Muscle layer of duodenum (tissue), 2 donors: ENCODE measurements around the gene SLC12A7.
A peak's percentile ranks its signal among the peaks of the same experiment; 100 is the strongest.

Experiments used
- H3K27ac ChIP-seq: one replicate; pipeline ENCODE4 v1.7.0; 2013; ENCODE audit warnings: mild to moderate bottlenecking, low read length
- H3K27me3 ChIP-seq: one replicate; pipeline ENCODE4 v1.7.0; 2013; ENCODE audit warnings: low read depth, mild to moderate bottlenecking, control low read depth, low read length
- H3K36me3 ChIP-seq, 2 donors: one replicate each; pipeline ENCODE4 v1.7.0; 2013; ENCODE audit warnings: low read length in 2 of 2, control low read depth in 1 of 2, mild to moderate bottlenecking in 1 of 2; ENCODE audit not compliant: insufficient read depth in 2 of 2, control insufficient read depth in 1 of 2
- H3K4me1 ChIP-seq, 2 donors: one replicate each; pipeline ENCODE4 v1.7.0; 2013; ENCODE audit warnings: low read length in 2 of 2, mild to moderate bottlenecking in 2 of 2, control low read depth in 1 of 2, moderate library complexity in 1 of 2; ENCODE audit not compliant: insufficient read depth in 2 of 2, control insufficient read depth in 1 of 2
- H3K4me3 ChIP-seq, 2 donors: one replicate each; pipeline ENCODE4 v1.7.0; 2013; ENCODE audit warnings: low read length in 2 of 2, low read depth in 1 of 2, mild to moderate bottlenecking in 1 of 2
- H3K9me3 ChIP-seq, 2 donors: one replicate each; pipeline ENCODE4 v1.7.0; 2013; ENCODE audit warnings: low read length in 2 of 2, control low read depth in 1 of 2, mild to moderate bottlenecking in 1 of 2; ENCODE audit not compliant: control insufficient read depth in 1 of 2
- donor health status: healthy.

SLC12A7 gene

GRCh38 chr5:1014346-1014745, 97.5 kb downstream of the SLC12A7 start:
- Histone ChIP-seq H3K4me1 (peaks cover 0 to 19% of the 10 kb centered on the region in 2 donors), H3K27ac (no peak overlapping the region), H3K4me3 (no peak overlapping the region), H3K27me3 (peaks cover 20% of the 10 kb centered on the region), H3K9me3 (no peaks in the 10 kb centered on the region), H3K36me3 (peaks cover 0 to 4% of the 10 kb centered on the region in 2 donors)

- Histone ChIP-seq H3K9me3 (no peaks in the 10 kb centered on the region), H3K27ac (no peak overlapping the region), H3K27me3 (peaks cover 20% of the 10 kb centered on the region), H3K4me3 (no peak overlapping the region), H3K4me1 (peaks cover 0 to 23% of the 10 kb centered on the region in 2 donors), H3K36me3 (peaks cover 0 to 4% of the 10 kb centered on the region in 2 donors)
Measured at GRCh38 chr5:1013948-1014301, 97.9 kb downstream of the SLC12A7 start.

GRCh38 chr5:1013238-1013947, 98.5 kb downstream of the SLC12A7 start:
- Histone ChIP-seq H3K27me3 (peaks cover 20% of the 10 kb centered on the region), H3K9me3 (no peaks in the 10 kb centered on the region), H3K27ac (no peak overlapping the region), H3K36me3 (peaks cover 0 to 4% of the 10 kb centered on the region in 2 donors), H3K4me1 (peaks cover 0 to 23% of the 10 kb centered on the region in 2 donors), H3K4me3 (no peak overlapping the region)

GRCh38 chr5:1012900-1013237, 99.0 kb downstream of the SLC12A7 start:
- Histone ChIP-seq H3K4me1 (peaks cover 0 to 23% of the 10 kb centered on the region in 2 donors), H3K27ac (no peak overlapping the region), H3K9me3 (no peaks in the 10 kb centered on the region), H3K36me3 (peaks cover 0 to 4% of the 10 kb centered on the region in 2 donors), H3K27me3 (peaks cover 20% of the 10 kb centered on the region), H3K4me3 (no peak overlapping the region)

GRCh38 chr5:1012313-1012841, 99.5 kb downstream of the SLC12A7 start:
- Histone ChIP-seq H3K27ac (no peak overlapping the region), H3K36me3 (peaks cover 0 to 4% of the 10 kb centered on the region in 2 donors), H3K27me3 (peaks cover 20% of the 10 kb centered on the region), H3K4me1 (peaks cover 0 to 23% of the 10 kb centered on the region in 2 donors), H3K9me3 (no peaks in the 10 kb centered on the region), H3K4me3 (no peak overlapping the region)

GRCh38 chr5:1011741-1012312, 100.0 kb downstream of the SLC12A7 start:
- Histone ChIP-seq H3K36me3 (peaks cover 0 to 4% of the 10 kb centered on the region in 2 donors), H3K4me3 (no peak overlapping the region), H3K9me3 (no peaks in the 10 kb centered on the region), H3K4me1 (peaks cover 0 to 23% of the 10 kb centered on the region in 2 donors), H3K27ac (no peak overlapping the region), H3K27me3 (peaks cover 20% of the 10 kb centered on the region)

GRCh38 chr5:1011226-1011631, 100.6 kb downstream of the SLC12A7 start:
- Histone ChIP-seq H3K27ac (no peak overlapping the region), H3K4me3 (no peak overlapping the region), H3K27me3 (peaks cover 20% of the 10 kb centered on the region), H3K36me3 (peaks cover 0 to 4% of the 10 kb centered on the region in 2 donors), H3K9me3 (no peaks in the 10 kb centered on the region), H3K4me1 (peaks cover 0 to 23% of the 10 kb centered on the region in 2 donors)

GRCh38 chr5:1010641-1011046, 101.2 kb downstream of the SLC12A7 start:
- H3K27ac ChIP-seq, result no peak overlapping the region
- peak overlapping the region in 1 of 2 donors; percentile 64 for H3K4me3 ChIP-seq
- H3K9me3 ChIP-seq, result no peaks in the 10 kb centered on the region
- H3K4me1 ChIP-seq, result peaks cover 0 to 25% of the 10 kb centered on the region in 2 donors
- peaks cover 0 to 4% of the 10 kb centered on the region in 2 donors for H3K36me3 ChIP-seq
- peaks cover 20% of the 10 kb centered on the region for H3K27me3 ChIP-seq

GRCh38 chr5:1010181-1010510, 101.7 kb downstream of the SLC12A7 start:
- Histone ChIP-seq H3K27ac (no peak overlapping the region), H3K36me3 (peaks cover 0 to 4% of the 10 kb centered on the region in 2 donors), H3K4me3 (peak overlapping the region; percentile 37 to 64), H3K9me3 (no peaks in the 10 kb centered on the region), H3K27me3 (peaks cover 20% of the 10 kb centered on the region), H3K4me1 (peaks cover 0 to 30% of the 10 kb centered on the region in 2 donors)

- Histone ChIP-seq H3K4me3 (peak overlapping the region; percentile 37 to 64), H3K27ac (no peak overlapping the region), H3K36me3 (peaks cover 0 to 4% of the 10 kb centered on the region in 2 donors), H3K4me1 (peaks cover 0 to 34% of the 10 kb centered on the region in 2 donors), H3K9me3 (no peaks in the 10 kb centered on the region), H3K27me3 (peaks cover 20% of the 10 kb centered on the region)
Measured at GRCh38 chr5:1009359-1010180, 102.3 kb downstream of the SLC12A7 start.
